SIG-M5 (cell line): ENCODE measurements around the gene IFI27L1.
"Not testable (repeated sequence)": the region's sequence is repeated elsewhere in the genome, so short reads cannot be mapped to it uniquely, and the experiment has no call there.

Source experiments
- DNase-seq: peaks from one replicate; lab custom pipeline; 2025; lab: John Stamatoyannopoulos, UW

IFI27L1 gene

GRCh38 chr14:94048691-94049624, 32.2 kb upstream of the IFI27L1 start:
- DNase-seq = no peak

GRCh38 chr14:94049625-94050023, 31.5 kb upstream of the IFI27L1 start:
- no peak for DNase-seq

- no peak for DNase-seq
These were observed 30.8 kb upstream of the IFI27L1 start for GRCh38 chr14:94050231-94050880.

GRCh38 chr14:94051115-94051514, 30.0 kb upstream of the IFI27L1 start:
- DNase-seq = no peak

GRCh38 chr14:94051779-94052178, 29.3 kb upstream of the IFI27L1 start:
- DNase-seq = no peak

GRCh38 chr14:94052199-94052598, 28.9 kb upstream of the IFI27L1 start:
- DNase-seq = no peak

GRCh38 chr14:94052662-94053061, 28.4 kb upstream of the IFI27L1 start:
- DNase-seq = no peak

GRCh38 chr14:94054401-94054800, 26.7 kb upstream of the IFI27L1 start:
- DNase-seq = no peak

- no peak for DNase-seq
These were observed 26.2 kb upstream of the IFI27L1 start for GRCh38 chr14:94054936-94055335.

GRCh38 chr14:94056579-94057308, 24.4 kb upstream of the IFI27L1 start:
- no peak for DNase-seq

- no peak for DNase-seq
These were observed 22.9 kb upstream of the IFI27L1 start for GRCh38 chr14:94058128-94058673.

GRCh38 chr14:94058674-94059138, 22.4 kb upstream of the IFI27L1 start:
- no peak for DNase-seq

- DNase-seq = no peak
These were observed 21.1 kb upstream of the IFI27L1 start for GRCh38 chr14:94059998-94060397.

- no peak for DNase-seq
These were observed 18.7 kb upstream of the IFI27L1 start for GRCh38 chr14:94062344-94062940.

- no peak for DNase-seq
These were observed 14.9 kb upstream of the IFI27L1 start for GRCh38 chr14:94066089-94066676.

- DNase-seq = not testable (repeated sequence)
These were observed 9.0 kb upstream of the IFI27L1 start for GRCh38 chr14:94072076-94072475.

- DNase-seq = no peak
These were observed 6.6 kb upstream of the IFI27L1 start for GRCh38 chr14:94074534-94074933.

GRCh38 chr14:94075008-94075407, 6.1 kb upstream of the IFI27L1 start:
- no peak for DNase-seq

- no peak for DNase-seq
These were observed 3.8 kb upstream of the IFI27L1 start for GRCh38 chr14:94077111-94077821.

GRCh38 chr14:94077823-94078222, 3.3 kb upstream of the IFI27L1 start:
- no peak for DNase-seq
